GM12878 (cell line): ENCODE results near the gene AGPAT4. TPM values are rescaled to one million over a fixed set of nuclear protein-coding genes. Genes with fewer than 3 reads are reported as not detected.
"Not testable (repeated sequence)": the region's sequence is repeated elsewhere in the genome, so short reads cannot be mapped to it uniquely, and the experiment has no call there.

Source experiments
- ATAC-seq: fragments of 200-7000 bp; cut with Tn5 transposase; 3 replicates; pipeline ENCODE4 v1.9.1; 2020; ENCODE audit warnings: mild to moderate bottlenecking, moderate library complexity
- BruUV-seq: library from RNA; stranded (reverse); fragments of 400-500 nt; replicated peaks from 2 replicates; lab custom pipeline; 2021; lab: Mats Ljungman, UMichigan
- CTCF ChIA-PET: fragments of 300-600 bp; sonication (Branson Sonifier 250); formaldehyde crosslinking; extraction: SDS; loops from one replicate; lab custom pipeline; 2021; ENCODE audit warnings: inconsistent platforms; lab: Yijun Ruan, JAX
- POLR2A ChIA-PET: fragments of 350-600 bp; formaldehyde crosslinking; extraction: SDS; loops from one replicate; lab custom pipeline; 2021; ENCODE audit warnings: inconsistent platforms; lab: Charles Lee
- RAD21 ChIA-PET: fragments of 300-600 bp; sonication (Branson Sonifier 250); formaldehyde crosslinking; loops from one replicate; lab custom pipeline; 2023; ENCODE audit warnings: antibody characterized with exemption; ENCODE audit not compliant: unreplicated experiment; lab: Charles Lee
- SMC1A ChIA-PET: fragments of 300-600 bp; sonication (Branson Sonifier 250); formaldehyde crosslinking; loops from one replicate; lab custom pipeline; 2023; ENCODE audit not compliant: unreplicated experiment, uncharacterized antibody; lab: Charles Lee
- DNase-seq: peaks from one replicate; pipeline ENCODE4 v3.0.0-alpha.2; 2011; ENCODE audit warnings: low read depth, low spot score
- FAIRE-seq: peaks from 3 replicates; lab custom pipeline; 2011; peaks lifted over from hg19 to GRCh38; lab: Jason Lieb, UNC
- H2AFZ ChIP-seq: 2 replicates; pipeline ENCODE4 v1.6.0; 2011; ENCODE audit warnings: low read depth, low read length, control low read depth; ENCODE audit not compliant: control insufficient read depth
- H3K27ac ChIP-seq: 2 replicates; pipeline ENCODE4 v1.5.1; 2011; ENCODE audit warnings: control low read depth; ENCODE audit not compliant: control insufficient read depth, insufficient read depth
- H3K27me3 ChIP-seq, 2 experiments: replicated peaks in 1 of 2; 2 replicates each; pipeline versions ENCODE4 v1.6.0 to v1.6.1; 2011; ENCODE audit warnings: low read length in 1 of 2; ENCODE audit not compliant: control insufficient read depth in 2 of 2, insufficient read depth in 2 of 2
- H3K36me3 ChIP-seq, 2 experiments: 2 replicates each; pipeline ENCODE4 v1.5.1; 2011; ENCODE audit warnings: low read length in 1 of 2; ENCODE audit not compliant: control insufficient read depth in 2 of 2, insufficient read depth in 2 of 2
- H3K4me1 ChIP-seq: 2 replicates; pipeline ENCODE4 v1.6.1; 2011; ENCODE audit warnings: mild to moderate bottlenecking, low read length, moderate library complexity, mixed read lengths; ENCODE audit not compliant: control insufficient read depth, insufficient read depth
- H3K4me2 ChIP-seq: 2 replicates; pipeline ENCODE4 v1.6.0; 2011; ENCODE audit warnings: control low read depth; ENCODE audit not compliant: control insufficient read depth, insufficient read depth
- H3K4me3 ChIP-seq: fragments of 200-600 bp; sonication (generic); 2 replicates; pipeline ENCODE4 v1.5.1; 2016
- H3K79me2 ChIP-seq: 2 replicates; pipeline ENCODE4 v1.6.0; 2011; ENCODE audit warnings: low read length; ENCODE audit not compliant: control insufficient read depth, insufficient read depth
- H3K9ac ChIP-seq: 2 replicates; pipeline ENCODE4 v1.8.0; 2011; ENCODE audit warnings: low read length, control low read depth, mixed read lengths; ENCODE audit not compliant: control insufficient read depth, insufficient read depth
- H3K9me3 ChIP-seq: replicated peaks from 3 replicates; pipeline ENCODE4 v1.5.1; 2011; ENCODE audit warnings: mild to moderate bottlenecking, low read length; ENCODE audit not compliant: control insufficient read depth, insufficient read depth
- H4K20me1 ChIP-seq: 2 replicates; pipeline ENCODE4 v1.6.0; 2011; ENCODE audit not compliant: control insufficient read depth, insufficient read depth
- WGBS: methylation state at CpG from one replicate; pipeline ENCODE4 v1.1.6; 2016; ENCODE audit warnings: low lambda C conversion rate; ENCODE audit not compliant: insufficient replicate concordance, insufficient coverage; ENCODE audit errors: missing lambda C conversion rate; 5-methylcytosine and 5-hydroxymethylcytosine counted together
- in situ Hi-C: fragments of 300-500 bp; cut with MboI; formaldehyde crosslinking; loops from 9 replicates; pipeline ENCODE4 v1.14.3; 2018; ENCODE audit warnings: mixed read lengths
- intact Hi-C: fragments of 100-400 bp; cut with micrococcal nuclease; formaldehyde crosslinking; loops from one replicate; pipeline ENCODE4 v1.14.2; 2022; ENCODE audit not compliant: unreplicated experiment
- polyA plus RNA-seq, 11 experiments: library from polyadenylated mRNA; depleted of rRNA in 4 of 11; unstranded in 6 of 11; stranded (reverse) in 5 of 11; fragments of >200 nt; fragmentation: Nextera tagmentation in 4 of 11; fragmentation: Illumina TruSeq in 1 of 11; extraction: Ambion mirVana in 4 of 11; extraction: Trizol in 1 of 11; gene quantifications; 1 replicate in 1 of 11; 2 replicates in 10 of 11; pipeline versions ENCODE4 v1.2.1 to v1.2.3, GENCODE V29; 2011 to 2016; ENCODE audit warnings: inconsistent platforms in 2 of 11, missing spikeins in 2 of 11, low read depth in 1 of 11
- total RNA-seq, 4 experiments: library from RNA; depleted of rRNA in 3 of 4; stranded (reverse); fragments of >200 nt in 3 of 4; fragmentation: Illumina TruSeq in 1 of 4; extraction: Trizol in 1 of 4; gene quantifications; 2 replicates each; pipeline versions ENCODE4 v1.2.1 to v1.2.3, GENCODE V29; 2013 to 2021

Gene AGPAT4
- total and polyA plus RNA-seq, 10 of the 15 experiments (the other 5 are each of a cell fraction or from before 2014, with no cell fraction given), result 0.34 to 2.2 (median 1.3) TPM

GRCh38 chr6:161176428-161176827, 97.4 kb downstream of the AGPAT4 start:
- H3K9me3 ChIP-seq, RAD21 ChIA-PET, H3K27ac ChIP-seq, H3K27me3 ChIP-seq, ATAC-seq, POLR2A ChIA-PET, H3K4me2 ChIP-seq, intact Hi-C loops, SMC1A ChIA-PET, DNase-seq, BruUV-seq, H3K79me2 ChIP-seq, in situ Hi-C loops, H3K4me3 ChIP-seq, H3K4me1 ChIP-seq, H3K9ac ChIP-seq, H4K20me1 ChIP-seq, H3K36me3 ChIP-seq, FAIRE-seq, H2AFZ ChIP-seq, CTCF ChIA-PET: not testable (repeated sequence)
- WGBS, result 16% methylated on average over 3 of the region's 3 CpGs

- H3K9ac ChIP-seq, H3K36me3 ChIP-seq, intact Hi-C loops, POLR2A ChIA-PET, H3K4me2 ChIP-seq, H3K9me3 ChIP-seq, CTCF ChIA-PET, DNase-seq, BruUV-seq, RAD21 ChIA-PET, ATAC-seq, SMC1A ChIA-PET, in situ Hi-C loops, H3K79me2 ChIP-seq, H2AFZ ChIP-seq, H3K27ac ChIP-seq, FAIRE-seq, H3K4me3 ChIP-seq, H4K20me1 ChIP-seq, H3K27me3 ChIP-seq: not testable (repeated sequence)
- WGBS, result no CpG with 5 or more reads among the region's 1 CpG
- H3K4me1 ChIP-seq, result peaks cover 12% of the 10 kb centered on the region
Measured at GRCh38 chr6:161172769-161173168, 101.1 kb downstream of the AGPAT4 start.
